ENCODE data around the gene ENPP5.

The ENPP5 gene, protein sequence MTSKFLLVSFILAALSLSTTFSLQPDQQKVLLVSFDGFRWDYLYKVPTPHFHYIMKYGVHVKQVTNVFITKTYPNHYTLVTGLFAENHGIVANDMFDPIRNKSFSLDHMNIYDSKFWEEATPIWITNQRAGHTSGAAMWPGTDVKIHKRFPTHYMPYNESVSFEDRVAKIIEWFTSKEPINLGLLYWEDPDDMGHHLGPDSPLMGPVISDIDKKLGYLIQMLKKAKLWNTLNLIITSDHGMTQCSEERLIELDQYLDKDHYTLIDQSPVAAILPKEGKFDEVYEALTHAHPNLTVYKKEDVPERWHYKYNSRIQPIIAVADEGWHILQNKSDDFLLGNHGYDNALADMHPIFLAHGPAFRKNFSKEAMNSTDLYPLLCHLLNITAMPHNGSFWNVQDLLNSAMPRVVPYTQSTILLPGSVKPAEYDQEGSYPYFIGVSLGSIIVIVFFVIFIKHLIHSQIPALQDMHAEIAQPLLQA

DNA sequence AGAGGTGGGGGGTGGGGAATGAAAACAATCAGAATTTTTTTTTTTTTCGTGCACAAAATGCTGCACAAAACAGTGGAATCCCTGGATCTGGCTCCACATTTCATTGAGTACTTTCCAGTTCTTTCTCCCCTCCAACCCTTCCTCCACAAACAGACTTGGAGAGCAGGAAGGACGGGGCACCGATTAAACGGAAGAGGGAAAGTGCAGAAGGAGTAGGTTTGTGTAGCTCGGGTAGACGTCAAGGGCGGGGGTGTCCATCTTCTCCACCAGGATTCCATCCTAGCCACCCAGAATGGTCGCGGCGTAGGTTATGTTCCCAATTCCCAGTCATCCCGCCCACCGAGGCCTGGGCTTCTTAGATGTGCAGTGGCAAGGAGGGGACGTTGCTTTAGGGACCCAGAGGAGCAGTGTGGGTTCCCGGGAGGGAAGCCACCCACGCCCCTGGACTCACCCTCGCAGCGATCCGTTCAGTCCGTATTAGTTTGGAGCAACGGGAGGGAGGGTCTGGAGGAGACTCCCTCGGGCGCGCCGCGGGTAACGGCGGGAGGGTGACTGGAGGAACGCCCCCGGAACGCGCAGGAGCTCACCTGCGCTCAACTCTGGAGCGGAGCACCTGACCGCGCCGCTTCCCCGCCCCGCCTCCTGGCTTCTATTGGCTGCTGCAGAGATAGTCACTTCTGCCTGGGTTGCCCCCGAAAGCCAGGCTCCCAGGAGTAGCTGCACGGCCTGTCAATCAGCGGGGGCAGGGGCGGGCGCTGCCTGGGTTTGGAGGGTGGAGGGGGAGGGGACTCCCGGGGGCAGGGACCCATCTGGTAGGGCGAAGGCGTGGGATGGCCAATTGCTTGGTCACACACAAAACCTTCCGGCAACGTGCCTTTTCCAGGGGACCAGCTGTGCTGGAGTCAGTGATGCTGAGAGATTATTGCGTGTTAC is at the start of gene ENPP5:
Gene ENPP5 (minus strand): TSS at position 624 of the 933 bp plus-strand sequence. CDS start 2,718 bp downstream, outside the sequence.
- DNase-seq: peak; percentile 43

DNA sequence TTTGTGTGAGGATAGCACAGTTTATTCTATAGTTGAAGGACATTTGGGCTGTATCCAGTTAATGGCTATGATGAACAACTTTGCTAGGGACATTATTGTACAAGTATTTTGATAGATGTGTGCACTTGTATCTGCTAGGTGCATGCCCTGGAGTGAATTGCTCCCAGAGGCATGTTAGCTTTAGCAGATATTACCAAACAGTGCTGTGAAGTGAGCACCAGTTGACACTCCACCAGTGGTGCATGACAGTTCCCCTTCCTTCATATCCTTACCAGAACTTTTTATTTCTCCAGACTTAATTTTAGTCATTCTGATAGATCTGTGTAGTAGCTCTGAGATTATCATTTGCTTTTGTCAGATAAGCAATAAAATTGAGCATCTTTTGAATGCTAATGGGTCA is 48.9 kb upstream of the ENPP5 start:
- DNase-seq: no peak

DNA sequence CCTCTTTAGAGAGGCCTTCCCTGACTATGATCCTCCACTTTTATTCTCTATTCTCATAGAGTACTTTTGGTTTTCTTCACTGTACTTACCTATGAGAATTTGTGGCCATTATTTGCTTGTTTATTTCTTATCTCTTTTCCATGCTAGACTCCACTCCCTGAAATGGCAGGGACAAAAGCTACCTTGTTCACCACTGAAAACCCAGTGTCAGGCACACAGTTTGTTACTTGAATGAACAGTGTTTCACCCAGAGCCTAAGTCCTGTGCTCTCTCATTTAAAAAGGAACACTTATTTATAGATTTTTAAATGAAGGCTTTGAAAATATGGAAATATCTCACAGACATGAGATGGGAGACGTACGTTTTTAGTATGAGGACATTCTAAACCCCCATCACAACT is 47.7 kb upstream of the ENPP5 start:
- no peak for DNase-seq

DNA sequence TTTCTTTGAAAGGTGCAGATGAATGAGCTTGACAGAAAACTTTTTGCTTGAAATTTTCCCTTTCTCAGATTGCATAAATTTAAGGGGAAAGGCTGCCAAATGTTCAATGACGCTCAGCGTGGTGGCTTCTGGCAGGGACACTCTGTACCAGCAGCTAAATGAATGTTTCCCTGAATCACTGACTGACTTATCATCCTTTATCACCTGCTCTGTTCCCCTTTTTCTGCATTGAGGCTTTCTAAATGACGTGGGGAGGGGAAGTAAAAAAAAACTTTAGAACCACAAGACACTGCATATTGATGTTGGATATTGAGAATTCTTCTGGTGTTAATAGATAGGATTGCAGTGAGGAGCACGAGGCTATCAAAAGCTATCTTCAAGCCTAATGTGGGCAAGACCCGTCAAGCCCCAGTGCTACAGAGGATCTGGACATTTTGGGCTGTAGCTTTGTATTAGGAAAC is 46.9 kb upstream of the ENPP5 start:
- peak; percentile 5 for DNase-seq

DNA sequence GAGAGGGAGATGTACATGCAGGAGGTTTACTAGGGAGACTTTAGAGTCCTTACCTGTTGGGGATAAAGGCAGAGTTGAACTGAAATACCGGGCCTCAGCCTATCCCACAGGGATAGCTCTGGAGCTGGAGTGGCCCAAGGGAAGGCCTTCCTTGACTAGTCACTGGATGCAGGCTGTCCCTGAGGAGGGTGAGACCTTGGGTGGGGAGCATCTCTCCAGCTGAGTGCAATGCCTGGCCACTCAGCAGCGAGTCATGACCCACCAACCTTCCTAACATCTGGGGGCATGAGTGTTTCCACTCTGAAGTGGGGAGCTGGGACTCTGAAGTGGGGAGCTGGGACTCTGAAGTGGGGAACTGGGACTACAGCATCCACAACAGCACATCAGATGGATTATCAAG is 46.1 kb upstream of the ENPP5 start:
- no peak for DNase-seq

DNA sequence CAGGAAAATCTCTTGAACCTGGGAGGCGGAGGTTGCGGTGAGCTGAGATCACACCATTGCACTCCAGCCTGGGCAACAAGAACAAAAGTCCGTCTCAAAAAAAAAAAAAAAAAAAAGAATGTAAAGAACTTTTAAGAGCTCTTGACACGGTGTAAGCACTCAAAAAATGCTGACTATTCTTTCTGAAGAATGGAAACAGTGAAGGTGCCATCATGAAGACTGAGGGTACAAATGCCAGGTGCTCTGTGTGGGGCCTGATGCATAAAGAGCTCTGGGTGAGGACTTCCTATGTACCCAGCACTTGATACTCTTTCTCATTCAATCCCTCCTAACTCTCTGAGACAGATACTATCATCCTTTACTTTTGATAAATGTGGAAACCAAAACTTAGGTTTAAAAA is 45.0 kb upstream of the ENPP5 start:
- no peak for DNase-seq

DNA sequence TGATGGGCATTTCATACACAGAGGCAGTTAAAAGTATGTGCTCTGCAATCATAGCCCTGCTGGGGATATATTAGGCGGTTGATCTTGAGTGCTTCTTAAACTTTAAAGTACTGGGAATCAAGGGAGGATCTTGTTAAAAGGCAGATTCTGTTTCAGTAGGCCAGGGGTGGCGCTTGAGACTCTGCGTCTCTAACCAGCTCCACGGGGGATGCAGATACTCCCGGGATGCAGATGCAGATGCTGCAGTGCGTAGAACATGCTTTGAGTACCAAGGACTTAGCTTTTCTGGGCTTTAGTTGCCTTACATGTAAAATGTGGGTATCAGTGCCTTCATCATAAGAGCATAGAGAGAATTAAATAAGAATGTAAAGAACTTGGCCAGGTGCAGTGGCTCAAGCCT is 44.4 kb upstream of the ENPP5 start:
- no peak for DNase-seq

DNA sequence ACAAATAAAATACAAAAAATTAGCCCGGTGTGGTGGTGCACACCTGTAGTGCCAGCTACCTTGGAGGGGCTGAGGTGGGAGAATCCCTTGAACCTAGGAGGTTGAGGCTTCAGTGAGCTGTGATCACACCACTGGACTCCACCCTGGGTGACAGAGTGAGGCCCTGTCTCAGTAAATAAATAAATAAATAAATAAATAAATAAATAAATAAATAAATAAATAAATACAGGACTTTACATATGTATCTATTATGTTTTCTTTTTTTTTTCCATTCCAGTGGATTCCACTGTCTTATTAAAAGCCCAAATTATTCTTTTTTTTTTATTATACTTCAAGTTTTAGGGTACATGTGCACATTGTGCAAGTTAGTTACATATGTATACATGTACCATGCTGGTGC is 41.1 kb upstream of the ENPP5 start:
- DNase-seq: no peak

DNA sequence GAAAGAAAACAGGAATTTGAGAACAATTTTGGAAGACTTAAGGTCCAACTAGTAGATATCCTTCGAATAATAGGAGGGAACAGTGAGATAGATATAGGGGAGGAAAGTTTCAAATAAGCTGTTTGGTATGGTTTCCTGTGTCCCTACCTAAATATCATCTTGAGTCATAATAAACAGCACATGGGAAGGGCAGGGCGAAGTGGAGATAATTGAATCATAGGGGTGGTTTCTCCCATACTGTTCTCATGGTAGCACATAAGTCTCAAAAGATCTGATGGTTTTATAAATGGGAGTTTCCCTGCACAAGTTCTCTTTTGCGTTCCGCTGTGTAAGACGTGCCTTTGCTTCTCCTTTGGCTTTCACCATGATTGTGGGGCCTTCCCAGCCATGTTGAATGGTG is 39.5 kb upstream of the ENPP5 start:
- DNase-seq: no peak

DNA sequence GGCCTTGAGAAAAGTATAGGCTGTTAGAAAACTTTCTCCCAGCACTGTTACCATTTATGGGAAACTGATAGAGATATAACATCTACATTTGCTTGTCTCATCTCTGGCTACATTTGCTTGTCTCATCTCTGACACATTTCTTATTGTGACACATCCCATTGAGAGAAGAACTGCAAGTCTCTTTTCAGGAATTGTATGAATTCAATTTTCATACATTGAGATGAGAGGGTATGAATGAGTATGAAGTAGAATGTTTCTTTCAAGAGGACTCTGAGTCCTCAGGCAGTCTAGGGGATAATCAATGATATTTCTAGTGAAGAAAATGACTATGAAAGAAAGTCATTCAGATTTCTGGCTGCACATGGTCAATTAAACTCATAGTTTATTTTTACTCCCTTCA is 37.5 kb upstream of the ENPP5 start:
- DNase-seq: no peak

DNA sequence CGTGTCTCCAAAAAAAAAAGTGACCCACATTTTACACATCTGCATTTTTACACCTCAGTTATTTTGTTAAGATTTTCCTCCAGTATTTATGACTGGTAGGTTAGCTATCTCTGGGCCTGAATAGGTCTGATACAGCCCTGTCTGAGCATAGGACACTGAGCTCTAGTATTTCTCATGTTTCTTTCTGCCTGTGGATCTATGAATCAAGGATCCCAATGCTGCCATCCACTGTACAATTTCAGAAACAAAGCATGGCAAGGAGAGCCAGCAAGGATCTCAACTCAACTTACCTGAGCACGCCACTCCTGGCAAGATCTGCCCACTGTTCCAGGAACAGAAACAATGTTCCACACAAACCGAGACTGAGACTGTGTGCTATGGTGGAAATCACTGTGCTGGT is 36.4 kb upstream of the ENPP5 start:
- DNase-seq: no peak

DNA sequence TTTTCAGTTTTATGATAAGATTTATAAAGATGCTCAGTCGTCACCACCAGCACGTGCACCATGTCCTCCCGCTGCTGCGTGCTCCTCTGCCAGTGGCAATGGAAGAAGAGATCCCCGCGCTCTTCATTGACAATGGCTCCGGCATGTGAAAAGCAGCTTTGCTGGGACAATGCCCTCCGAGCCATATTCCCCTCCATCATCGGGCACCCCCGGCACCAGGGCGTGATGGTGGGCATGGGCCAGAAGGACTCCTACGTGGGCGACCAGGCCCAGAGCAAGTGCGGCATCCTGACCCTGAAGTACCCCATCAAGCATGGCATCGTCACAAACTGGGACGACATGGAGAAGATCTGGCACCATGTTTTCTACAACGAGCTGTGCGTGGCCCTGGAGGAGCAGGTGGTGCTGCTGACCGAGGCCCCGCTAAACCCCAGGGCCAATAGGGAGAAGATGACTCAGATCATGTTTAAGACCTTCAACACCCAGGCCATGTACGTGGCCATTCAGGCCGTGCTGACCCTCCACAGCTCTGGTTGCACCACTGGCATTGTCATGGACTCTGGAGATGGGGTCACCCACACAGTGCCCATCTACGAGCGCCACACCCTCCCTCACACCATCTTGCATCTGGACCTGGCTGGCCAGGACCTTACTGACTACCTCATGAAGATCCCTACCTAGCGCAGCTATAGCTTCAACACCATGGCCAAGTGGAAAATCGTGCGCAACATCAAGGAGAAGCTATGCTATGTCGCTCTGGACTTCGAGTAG is 34.3 kb upstream of the ENPP5 start:
- no peak for DNase-seq

DNA sequence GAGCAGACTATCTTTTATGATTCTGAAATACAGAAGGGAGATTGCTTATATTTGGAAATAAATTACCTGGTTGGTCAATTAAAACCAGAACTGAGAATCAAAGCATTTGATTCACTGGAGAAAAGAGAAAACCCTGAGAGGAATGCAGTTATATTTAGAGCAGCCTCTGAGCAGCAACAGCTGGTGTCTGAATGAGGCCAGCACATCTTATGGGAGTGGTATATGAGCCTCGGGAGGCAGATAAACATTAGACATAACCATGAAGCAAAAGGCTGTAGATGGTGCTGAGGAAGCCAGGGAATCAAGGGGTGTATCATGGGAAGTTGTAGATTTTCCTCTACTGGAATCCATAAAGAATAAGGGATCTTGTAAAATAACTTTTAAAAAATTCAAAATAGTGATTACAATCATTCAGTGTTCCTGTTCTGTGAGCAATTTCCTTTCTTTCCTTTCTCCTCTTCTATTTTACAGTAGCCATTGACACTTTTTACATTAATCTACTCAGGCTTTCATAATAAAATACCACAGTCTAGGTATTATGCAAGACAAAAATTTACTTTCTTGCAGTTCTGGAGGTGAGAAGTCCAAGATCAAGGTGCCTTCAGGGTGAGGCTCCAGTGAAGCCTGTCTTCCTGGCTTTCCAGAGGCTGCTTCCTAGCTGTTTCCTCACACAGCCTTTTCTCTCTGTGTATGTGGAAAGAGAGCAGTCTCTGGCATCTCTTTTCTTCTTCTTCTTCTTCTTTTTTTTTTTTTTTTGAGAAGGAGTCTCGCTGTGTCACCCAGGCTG is 32.8 kb upstream of the ENPP5 start:
- no peak for DNase-seq

DNA sequence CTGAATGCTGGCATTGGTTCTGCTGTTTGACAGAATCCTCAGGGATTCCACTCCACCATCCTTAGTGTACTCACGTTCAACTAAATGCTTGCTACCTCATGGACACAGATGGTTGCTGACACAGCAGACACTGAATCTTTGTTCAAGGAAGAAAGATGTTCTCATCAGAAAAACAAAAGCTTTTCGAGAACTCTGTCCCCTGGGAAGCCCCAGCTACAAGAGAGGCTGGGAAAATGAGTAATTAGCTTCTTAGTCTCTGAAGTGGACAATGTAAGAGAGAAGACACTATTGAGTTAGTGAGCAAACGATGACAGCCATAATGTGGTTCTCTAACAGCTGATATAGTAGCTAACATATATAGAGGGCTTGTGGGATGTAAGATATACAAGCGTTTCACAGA is 30.9 kb upstream of the ENPP5 start:
- DNase-seq: no peak

DNA sequence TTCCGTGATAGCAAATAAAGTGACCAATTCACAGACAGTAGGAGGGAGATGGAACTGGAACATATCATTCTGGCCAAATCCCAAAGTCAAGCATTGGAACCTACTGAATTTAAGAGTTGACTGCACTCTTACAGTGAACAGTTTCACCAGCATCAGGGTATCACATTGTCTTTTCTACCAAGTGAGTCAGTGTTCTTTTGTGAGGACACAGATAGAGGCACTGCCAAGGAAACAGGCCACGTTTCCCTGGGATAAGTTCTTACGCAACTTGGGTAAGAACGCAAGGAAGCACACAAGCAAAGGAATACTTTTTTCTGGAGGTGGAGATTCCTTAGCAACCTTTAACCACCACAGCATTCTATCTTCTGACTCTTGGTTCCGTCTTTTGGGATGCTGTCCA is 28.6 kb upstream of the ENPP5 start:
- no peak for DNase-seq

DNA sequence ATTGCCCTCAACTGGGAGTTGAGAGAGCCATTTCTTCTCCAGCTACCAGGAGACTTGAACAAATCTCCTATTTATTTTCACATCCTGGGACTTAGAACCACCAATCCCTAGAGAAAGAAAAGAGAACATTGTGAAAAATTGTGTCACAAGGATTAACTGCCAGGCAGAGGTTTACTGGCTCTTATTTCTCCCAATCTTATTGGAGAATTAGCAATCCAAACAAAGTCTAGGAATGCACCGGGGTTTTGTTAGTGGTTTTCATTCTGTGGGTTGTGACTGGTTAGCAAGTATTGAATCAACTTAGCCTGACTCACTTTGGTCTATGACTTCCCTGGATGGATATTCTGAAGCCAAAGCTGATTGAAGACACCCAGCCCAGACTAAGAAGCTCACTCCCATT is 21.2 kb upstream of the ENPP5 start:
- no peak for DNase-seq

DNA sequence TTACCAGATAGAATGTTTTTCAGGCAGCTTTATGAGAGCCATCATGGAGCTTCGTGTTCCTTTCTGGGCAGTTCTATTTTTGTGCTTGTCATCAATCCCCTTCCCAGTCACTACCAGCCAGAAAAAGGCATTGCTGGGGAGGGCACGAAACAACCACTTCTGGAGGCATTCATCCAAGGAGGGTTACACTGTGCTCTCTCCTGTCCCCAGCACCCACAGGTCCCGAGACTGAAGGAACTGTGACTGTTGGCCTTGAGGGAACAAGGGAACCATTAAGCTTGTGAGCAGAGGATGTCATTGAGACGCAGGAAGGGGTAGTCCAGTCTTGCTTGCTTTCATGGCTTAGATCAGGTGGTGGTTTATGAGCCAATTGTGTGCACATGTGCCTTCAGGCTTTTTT is 20.1 kb upstream of the ENPP5 start:
- DNase-seq: no peak

DNA sequence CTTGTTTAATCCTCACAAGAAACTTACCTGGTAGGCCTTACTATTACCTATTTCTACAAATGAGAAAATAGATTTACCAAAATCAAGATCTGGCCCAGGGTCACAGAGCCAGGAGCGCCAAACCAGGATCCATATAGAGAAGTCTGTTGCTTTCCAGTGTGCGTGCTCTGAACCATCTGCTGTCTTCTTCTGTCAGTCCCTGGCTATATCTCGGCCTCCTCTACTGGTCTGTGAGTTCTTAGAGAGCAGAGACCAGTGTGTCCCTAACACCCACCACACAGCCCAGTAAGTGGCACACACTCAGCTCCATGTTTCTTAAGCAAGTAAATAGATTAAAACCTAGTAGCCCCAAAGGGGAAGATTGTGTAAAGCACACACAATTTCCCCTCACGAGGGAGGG is 18.9 kb upstream of the ENPP5 start:
- no peak for DNase-seq

DNA sequence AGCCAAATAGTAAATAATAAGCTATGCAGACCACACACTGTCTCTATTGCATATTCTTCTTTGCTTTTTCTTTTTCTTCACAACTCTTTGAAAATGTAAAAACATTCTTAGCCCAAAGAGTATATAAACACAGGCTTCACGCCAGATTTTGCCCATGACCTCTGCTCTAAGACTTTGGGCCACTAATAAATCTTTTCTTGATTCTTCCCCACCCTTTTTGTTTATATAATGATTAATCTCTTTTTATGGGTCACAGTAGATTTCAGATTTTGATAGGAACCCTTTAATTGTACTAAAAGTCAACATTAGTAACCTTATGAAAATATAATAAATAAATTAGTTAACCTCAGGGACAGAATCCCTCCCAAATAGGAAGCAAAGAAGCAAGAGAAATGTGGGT is 15.8 kb upstream of the ENPP5 start:
- no peak for DNase-seq

DNA sequence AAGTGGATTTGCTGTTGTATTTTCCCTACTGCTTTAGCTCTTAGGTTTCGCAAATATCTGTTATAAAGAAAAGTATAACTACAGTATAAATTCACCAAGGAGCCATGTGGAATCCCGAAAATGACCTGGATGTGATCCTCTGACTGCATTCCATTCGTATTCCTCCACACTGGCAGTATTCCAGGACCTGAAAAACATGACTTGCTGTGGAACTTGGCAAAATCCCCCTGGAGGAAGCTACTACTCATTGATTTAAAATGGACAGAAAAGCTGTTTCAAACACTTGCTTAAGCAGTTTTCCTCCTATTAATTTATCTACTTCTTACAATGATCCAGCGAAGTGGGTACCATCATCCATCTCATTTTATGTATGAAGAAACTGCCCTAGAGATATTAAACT is 13.3 kb upstream of the ENPP5 start:
- no peak for DNase-seq

DNA sequence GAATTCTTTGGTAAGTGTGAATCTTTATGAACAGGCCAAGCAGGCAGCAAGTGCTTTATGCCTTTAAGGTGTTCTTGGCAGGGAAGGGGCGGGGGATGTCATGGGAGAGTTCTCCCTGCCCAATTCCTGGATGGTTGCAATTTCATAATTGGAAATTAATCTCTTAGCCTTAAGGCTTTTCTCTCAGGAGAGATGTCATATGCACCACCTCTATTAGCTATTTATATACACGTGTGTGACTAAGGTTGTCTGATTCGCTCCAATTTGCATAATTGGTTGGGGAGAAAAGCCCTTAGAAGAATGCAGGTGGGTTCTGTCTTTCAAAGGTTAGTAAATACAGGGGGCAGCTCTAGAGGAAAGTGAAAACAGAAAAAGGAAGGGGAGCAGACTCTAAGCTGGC is 5.2 kb upstream of the ENPP5 start:
- no peak for DNase-seq

DNA sequence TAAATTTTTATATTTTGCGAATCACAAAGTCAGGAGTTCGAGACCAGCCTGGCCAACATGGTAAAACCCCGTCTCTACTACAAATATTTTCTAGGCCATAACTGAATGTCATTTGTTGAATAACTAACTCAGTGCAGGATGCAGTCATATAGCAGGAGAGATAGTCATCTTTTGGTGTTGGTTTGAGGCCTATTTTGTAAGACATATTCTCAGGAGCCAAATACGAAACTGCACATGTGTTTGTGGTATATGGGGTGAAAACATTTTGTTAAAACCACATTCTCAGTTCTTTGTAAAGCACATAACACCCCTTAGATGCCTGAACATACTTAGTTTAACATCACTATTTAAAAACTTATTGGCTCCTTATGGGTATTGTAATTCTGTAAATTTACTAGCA is 4.7 kb upstream of the ENPP5 start:
- peak; percentile 79 for DNase-seq

Data from activated CD4-positive, alpha-beta T cell treated with anti-CD3 and anti-CD28 coated beads, Interleukin-10, Interleukin-2, amounts not matched to agents 100 ng/mL and 50 ng/mL, durations not matched to agents 16 hours and 8 hours (primary cell).